Activated gamma-delta T cell treated with Interleukin-2 at 50 U/mL for 16 hours (primary cell): ENCODE measurements around the gene CLEC16A.

Experiments
- DNase-seq: peaks from one replicate; pipeline ENCODE4 v3.0.0-alpha.2; 2020

Gene CLEC16A

GRCh38 chr16:10992112-10992511, 47.7 kb downstream of the CLEC16A start:
- no peak for DNase-seq

DNA sequence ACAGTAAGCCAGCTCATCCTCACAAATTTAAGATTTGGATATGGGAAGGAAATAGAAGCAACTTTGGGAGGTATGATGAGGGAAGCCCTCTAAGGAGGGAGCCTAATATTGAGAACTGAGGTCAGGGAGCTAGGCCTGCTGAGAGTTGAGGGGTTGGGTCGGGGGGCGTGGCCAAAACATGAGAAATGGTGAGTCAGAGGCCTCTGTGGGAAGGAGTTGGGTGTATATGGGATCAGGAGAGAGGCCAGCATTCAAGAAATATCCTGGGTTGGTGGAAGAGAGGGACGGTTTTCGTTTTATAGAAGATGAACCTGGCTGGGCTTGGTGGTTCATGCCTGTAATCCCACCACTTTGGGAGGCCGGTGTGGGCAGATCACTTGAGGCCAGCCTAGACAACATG, 48.4 kb downstream of the CLEC16A start:
- no peak for DNase-seq

DNA sequence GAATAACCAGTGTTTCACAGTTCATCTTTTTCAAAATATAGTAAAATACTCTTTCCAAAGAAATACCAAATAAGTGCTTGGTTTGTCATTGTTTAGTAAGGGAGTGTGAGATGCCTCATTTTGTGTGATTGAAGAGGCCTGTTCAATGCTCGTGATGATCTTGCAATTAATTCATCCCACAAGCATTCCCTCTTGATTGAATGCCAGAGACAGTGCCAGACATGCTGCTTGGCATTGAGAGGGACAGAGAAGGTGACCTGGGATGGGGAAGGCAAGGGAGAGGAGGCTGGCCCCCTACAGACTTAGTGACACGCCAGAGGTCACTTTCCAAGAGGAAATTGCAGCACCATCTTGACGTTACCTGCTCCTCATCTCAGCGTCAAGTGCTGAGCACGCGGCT, 49.3 kb downstream of the CLEC16A start:
- no peak for DNase-seq

DNA sequence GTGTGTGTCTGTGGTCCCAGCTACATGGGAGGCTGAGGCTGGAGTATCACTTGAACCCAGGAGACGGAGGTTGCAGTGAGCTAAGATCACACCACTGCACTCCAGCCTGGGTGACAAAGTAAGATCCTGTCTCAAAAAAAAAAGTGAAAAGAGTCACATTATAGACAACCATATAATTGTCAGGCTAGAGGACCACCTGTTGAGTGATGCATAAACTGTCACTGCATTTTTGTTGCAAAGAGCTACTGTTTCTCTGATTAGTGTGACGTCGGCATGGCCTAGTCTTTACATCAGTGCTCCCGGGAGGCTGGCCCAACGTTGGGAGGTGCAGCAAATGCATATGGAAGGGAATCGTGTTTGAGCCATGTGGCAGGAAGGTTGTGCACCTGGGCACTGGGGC, 50.2 kb downstream of the CLEC16A start:
- no peak for DNase-seq

DNA sequence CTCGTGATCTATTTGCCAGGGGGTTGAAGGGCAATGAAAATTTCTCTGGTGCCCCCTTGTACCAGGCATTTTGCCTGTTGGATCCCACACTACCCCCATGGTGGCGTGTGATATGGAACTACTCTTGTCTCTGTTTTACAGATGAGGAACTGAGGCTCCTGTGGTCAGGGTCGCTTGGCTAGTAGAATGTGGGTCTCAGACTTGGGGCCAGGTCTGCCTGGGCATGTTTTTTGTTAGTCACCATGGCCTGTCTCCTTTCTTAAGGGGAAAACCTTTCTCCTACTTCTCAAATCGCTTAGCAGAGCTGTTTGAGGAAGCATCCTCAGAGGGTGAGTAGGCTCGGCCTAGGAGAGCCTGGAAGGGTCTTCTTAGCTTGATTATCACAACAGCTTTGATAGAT, 51.2 kb downstream of the CLEC16A start:
- no peak for DNase-seq

GRCh38 chr16:10997485-10997884, 53.1 kb downstream of the CLEC16A start:
- DNase-seq: no peak

DNA sequence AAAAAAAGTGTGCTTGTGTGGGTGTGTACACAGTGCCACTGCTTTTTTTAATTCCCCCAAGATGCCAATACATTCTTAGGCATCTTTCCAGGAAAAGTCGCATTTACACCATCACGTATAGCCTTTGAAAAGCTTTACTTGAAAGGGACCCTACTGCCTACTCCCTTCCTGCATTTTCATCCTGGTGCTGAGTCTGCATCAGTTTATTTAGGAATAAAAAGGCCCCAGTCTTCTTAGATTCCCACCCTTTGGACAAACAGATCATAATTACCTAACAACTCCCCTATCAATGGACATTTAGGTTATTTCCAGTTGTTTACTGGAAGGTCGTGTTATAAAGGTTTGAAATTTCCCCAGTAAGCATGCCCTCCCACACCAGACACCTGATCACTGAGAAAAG, 54.9 kb downstream of the CLEC16A start:
- no peak for DNase-seq

DNA sequence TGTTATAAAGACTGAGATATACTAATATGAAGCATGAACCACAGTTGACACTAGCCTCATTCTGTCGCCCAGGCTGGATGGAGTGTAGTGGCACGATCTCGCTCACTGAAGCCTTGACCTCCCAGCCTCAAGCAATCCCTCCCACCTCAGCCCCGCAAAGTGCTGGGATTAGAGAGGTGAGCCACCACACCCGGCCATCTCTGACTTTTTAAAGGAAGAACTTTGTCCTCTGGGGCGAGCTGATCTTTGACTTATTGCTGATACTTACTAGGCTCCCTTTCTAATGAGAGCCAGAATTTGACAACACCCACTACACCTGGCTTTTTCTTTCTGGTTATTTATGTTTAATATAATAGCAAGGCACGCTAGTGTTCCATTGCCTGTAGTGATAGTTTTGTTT, 57.2 kb downstream of the CLEC16A start:
- no peak for DNase-seq

DNA sequence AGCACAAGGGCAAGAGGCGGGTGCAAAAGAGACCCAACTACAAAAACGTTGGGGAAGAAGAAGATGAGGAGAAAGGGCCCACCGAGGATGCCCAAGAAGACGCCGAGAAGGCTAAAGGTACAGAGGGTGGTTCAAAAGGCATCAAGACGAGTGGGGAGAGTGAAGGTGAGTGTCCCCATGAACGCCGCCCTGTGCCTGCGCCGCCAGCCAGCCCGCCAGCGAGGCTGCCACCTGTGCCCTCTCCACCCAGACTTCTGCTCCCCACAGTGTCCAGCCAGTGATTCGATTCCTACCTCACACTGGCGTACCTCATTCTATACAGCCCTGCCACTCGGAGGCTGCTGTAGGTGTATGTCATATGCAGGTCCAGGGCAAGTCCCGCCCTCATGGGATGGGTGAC, 58.8 kb downstream of the CLEC16A start:
- DNase-seq: no peak

DNA sequence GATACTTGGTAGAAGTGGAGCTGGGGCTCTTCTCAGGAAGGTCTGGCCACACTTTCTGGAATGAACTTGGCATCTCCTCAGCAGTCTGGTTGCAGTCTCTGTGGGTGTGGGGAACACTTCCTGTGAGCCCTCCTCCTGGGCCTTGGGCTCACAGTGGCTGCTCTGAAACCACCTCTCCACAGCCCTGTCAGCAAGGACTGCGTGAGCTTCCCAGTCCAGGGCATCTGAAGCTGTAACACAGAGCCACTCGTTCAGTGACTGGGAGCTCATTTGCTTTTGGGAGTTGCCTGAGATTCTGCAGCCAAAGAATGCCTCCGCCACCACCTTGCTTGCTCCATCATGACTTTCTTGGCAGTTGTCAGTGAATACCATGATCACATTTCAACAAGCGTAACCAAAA, 60.0 kb downstream of the CLEC16A start:
- DNase-seq: no peak

DNA sequence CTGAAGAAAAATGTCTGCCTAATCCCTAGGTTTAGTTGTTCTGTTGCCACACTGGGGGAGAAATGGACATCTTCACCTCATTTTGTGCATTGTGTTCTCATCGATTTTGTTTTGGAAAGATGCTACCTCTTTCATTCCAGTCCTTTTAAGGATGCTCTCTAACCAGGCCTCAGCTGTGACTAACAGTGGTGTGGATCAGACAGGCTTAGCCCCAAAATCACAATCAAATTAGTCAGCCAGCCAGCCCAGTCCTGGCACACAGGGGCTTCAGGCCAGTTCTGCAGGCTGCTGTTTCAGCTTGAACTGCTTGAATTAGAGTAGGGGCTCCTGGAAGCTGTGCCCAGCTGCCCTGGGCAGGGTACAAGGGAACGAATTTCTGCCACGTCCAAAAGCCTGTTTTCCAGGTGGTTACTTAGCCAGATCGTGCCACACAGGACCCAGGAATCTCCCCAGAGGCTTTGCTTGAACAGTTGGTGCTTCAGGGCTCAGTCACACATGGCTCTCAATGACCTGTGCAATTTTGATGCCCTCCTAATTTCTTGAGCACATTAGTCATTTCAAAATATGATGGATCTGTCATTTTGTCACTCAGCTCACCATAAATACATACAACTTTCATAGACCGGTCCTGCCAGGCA, 60.7 kb downstream of the CLEC16A start:
- no peak for DNase-seq

- DNase-seq: no peak
Observed at GRCh38 chr16:11005611-11005975, 61.2 kb downstream of the CLEC16A start.

- no peak for DNase-seq
Observed at GRCh38 chr16:11006656-11007055, 62.3 kb downstream of the CLEC16A start.

- DNase-seq: no peak
Observed at GRCh38 chr16:11007714-11008280, 63.4 kb downstream of the CLEC16A start.

DNA sequence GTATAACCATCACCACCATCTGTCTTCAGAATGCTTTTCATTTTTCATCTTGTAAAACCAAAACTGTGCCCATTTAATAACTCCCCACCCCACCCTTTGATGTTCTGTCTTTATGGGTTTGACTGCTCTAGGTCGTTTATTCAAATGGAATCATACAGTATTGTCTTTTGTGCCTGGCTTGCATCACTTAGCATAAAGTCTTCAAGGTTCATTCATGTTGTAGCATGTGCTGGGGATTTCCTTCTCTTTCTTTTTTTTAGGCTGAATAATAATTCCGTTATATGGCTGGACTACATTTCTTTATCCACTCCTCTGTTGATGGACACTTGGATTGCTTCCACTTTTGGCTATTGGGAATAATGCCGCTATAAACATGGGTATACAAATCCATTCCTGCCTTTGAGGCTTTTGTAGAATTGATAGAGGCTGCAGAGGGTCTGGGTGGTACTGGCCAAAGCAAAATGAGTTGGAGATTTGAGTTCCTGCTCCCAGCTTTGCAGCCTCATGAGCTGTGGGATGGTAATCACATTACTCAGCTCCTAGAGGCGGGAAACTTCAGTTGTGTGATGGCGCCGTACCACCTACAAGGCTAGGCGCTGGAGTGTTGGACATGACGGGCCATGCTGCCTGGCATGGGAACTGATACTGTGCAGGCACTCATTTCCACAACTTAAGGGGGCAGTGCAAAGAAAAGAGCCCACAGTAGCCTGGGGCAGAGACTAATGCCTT, 64.8 kb downstream of the CLEC16A start:
- DNase-seq: no peak

GRCh38 chr16:11010575-11011221, 66.3 kb downstream of the CLEC16A start:
- no peak for DNase-seq

- DNase-seq: no peak
Observed at GRCh38 chr16:11011326-11011725, 67.0 kb downstream of the CLEC16A start.

GRCh38 chr16:11012841-11013240, 68.5 kb downstream of the CLEC16A start:
- no peak for DNase-seq

GRCh38 chr16:11014136-11014535, 69.8 kb downstream of the CLEC16A start:
- no peak for DNase-seq

DNA sequence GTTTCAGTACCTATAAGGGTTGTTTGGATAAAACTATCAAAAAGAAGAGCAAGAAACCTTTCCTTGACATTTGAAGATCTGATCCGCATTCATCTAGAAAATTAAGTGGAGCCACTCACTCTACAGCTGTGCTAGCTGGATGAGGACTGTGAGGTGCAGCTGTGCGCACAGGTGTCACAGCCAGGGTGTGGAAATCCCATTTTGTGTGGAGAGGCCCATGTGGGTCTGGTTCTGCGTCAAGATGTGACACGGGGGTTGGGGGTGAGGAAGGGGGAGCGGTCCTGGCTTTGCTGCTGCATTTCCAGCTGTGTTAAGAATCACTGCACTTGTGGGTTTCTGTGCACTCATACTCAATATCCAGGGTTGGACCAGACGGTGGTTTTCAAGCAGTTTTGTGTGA, 70.7 kb downstream of the CLEC16A start:
- DNase-seq: no peak

- DNase-seq: no peak
Observed at GRCh38 chr16:11015607-11016006, 71.2 kb downstream of the CLEC16A start.

GRCh38 chr16:11016524-11016988, 72.2 kb downstream of the CLEC16A start:
- no peak for DNase-seq

DNA sequence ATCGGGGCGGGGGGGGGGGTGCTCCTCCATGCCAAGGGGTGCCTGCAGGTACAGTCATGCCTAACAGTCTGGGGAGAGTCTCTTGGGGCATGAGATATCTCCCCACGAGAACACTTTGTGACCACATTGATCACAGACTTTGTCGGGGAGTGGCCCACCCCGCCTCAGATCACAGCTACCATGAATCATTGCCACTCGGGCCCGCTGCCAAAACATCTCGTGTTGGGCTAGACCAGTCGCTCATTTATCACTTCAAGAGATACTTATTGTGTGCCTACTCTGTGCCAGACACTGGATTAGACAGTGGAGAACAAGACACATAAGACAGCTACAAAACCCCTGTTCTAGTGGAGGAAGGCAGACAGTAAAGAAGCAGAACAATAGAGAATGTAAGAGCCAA, 72.6 kb downstream of the CLEC16A start:
- peak; percentile 63 for DNase-seq

- no peak for DNase-seq
Observed at GRCh38 chr16:11017499-11017898, 73.1 kb downstream of the CLEC16A start.
